DMS53 (cell line): Measurements from ENCODE around the gene DISP1.
"Not testable (repeated sequence)": the region's sequence is repeated elsewhere in the genome, so short reads cannot be mapped to it uniquely, and the experiment has no call there.

ENCODE experiments used
- DNase-seq: peaks from one replicate; lab custom pipeline; 2025; lab: John Stamatoyannopoulos, UW

The DISP1 gene

GRCh38 chr1:222792744-222793143, 22.1 kb upstream of the DISP1 start:
- peak; percentile 63 for DNase-seq

DNA sequence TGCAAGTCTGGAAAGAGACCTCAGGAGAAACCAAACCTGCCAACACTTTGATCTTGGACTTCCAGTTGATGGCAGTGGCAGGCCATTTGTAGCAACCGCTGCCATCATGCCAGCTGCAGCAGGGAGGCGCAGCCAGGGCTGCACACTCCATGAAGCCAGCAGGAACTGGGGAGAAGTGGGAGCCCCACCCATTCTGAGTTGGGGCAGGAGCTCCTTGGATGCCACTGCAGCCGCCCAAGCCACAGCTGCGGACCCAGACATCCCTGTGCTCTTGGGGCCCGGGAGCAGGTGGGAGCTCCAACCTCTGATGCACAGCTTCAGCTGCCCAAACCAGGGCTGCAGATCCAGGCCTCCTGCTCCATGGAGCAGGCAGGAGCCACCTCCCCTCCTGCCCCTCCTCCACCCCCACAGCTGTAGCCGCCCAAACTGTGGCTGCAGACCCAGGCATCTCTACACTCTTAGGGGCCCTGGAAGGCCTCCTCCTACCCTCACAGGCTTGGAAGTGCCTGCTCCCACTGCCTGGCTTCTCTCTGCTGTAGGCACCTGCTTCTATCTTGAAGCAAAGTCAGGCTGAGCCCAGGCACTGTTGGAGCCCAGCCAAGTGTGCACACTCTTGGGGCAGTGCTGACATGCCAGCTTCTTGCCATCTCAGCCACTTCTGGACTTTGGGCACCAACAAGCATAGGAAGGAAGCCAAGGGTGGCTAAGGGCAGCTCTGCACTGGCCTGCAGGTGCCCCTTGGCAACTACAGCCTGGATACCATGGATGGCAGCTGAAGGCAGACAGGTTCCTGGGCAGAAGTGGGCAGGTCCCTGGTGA, 20.0 kb upstream of the DISP1 start:
- peak; percentile 33 for DNase-seq

- peak; percentile 82 for DNase-seq
Measured at GRCh38 chr1:222798116-222798515, 16.7 kb upstream of the DISP1 start.

DNA sequence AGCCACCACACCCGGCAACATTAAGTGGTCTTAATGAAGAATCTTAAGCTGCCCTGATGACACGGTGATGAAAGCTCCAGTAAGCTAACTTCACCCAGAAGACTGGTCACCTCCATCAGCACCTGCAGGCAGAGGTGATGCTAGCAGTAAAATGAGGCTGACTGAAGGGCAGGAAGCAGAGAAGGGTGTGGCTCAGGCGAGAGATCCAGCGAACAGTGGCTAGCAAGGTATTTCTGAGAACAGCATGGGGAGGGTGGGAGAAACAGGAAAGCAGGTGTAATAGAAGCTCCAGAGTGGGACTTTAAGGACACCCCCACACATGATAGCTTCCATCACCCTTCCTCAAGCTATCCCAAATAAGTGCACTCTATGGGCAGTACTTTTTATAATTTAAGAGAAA, 15.9 kb upstream of the DISP1 start:
- DNase-seq: no peak

DNA sequence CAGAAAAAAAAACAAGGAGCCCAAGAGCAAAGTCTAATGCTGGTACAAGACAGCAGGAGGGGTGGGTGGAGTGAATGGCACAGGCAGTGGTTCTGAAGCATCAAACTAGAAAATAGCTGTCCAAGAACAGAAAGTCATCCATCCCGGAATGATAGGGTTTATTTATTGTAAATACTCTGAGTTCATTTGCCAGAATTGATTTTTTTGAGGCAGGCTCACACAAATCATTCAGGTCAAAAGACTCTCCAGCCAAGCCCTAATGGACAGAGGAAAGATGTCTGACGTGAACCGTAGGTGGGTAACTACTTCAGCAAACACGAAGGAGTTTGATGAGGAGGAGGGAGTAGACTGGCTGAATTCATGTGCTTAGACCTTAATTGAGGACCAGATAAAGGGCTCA, 13.8 kb upstream of the DISP1 start:
- DNase-seq: no peak

DNA sequence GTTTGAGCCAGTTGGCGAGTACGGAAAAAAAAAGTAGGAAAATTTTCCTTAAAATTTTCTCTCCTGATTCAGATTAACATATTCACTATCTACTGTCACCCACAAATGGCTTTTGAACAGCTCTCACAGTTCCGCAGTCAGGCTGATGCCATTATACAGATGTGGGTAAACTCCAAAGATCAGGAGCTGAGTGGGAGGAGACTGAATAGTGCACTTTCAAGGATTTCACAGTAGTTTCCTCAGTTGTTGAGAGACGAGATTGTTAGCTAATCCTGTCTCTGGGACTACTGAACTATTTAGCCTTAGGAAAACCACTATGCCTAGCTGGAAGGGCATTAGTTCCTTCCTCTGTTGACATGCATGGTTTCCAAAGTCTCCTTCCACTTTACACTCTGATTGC, 3.2 kb upstream of the DISP1 start:
- no peak for DNase-seq

GRCh38 chr1:222813866-222814535, 838 bp upstream of the DISP1 start:
- DNase-seq: no peak

GRCh38 chr1:222815440-222815765, 564 bp downstream of the DISP1 start:
- DNase-seq: no peak

DNA sequence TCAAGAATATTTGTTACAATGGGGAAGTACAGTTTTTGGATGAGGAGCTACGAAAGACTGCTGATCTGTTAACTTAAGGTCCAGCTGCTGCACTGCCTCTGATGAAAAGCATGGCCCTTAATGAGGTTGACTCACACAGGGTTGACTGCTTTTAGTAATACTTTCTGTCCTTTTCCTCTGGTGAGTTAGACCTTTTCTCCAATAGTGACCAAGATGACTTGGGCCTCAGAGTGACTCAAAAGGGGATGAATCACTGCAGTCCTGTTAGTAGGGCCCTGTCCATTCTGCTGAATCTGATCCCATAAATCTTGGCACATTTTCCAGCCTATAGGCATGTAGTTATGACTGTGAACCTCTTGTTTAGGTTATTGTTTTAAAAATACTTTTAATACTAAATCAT, 2.7 kb downstream of the DISP1 start:
- DNase-seq: peak; percentile 54

DNA sequence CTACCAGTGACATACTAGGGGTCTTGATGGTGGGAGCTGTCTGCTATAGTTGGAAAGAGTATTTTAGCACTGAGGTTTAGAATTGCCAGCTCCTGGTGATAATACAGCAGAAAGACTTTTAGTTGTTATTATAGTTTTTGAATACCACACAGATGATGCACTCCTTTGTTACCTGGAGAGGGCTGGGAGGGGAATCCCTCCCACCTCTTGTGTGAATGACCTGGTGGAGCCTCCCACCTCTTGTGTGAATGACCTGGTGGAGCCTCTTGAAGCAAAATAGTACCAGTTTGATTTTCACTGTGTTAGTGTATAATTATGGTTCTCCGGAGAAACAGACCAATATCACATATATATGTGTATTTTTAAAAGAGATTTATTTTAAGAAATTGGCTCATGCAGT, 3.3 kb downstream of the DISP1 start:
- DNase-seq: no peak

GRCh38 chr1:222820171-222820712, 5.4 kb downstream of the DISP1 start:
- no peak for DNase-seq

DNA sequence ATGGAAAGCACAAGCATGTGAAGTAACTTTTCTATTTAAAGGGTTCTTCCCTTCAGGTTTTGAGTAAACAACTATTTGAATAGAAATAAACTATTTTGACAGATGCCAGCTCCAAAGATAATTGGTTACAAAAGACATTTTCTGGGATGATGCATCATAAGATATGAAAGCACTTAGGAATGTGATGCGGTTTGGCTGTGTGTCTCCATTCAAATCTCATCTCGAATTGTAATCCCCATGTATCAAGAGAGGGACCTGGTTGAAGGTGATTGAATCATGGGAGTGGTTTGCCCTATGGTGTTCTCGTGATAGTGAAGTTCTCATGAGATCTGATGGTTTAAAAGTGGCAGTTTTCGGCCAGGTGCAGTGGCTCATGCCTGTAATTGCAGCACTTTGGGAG, 6.4 kb downstream of the DISP1 start:
- DNase-seq: no peak

DNA sequence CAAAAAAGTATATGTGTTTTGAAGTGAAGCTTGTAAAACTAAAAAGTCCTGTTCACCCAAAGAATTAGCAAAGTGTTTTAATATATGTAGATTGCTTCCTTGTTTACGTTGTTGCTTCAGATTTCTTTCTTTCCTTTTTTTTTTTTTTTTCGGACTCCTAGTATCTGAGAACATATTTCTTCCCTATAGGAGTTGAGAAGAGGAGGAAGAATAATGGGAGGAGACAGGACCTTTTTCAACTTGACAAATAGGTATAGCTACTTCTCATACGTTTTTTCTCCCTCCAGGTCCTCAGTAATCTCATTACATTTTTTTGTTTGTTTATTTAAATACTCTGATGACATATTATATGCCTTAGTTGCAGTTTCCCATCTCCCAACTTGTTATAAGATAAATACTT, 8.9 kb downstream of the DISP1 start:
- peak; percentile 16 for DNase-seq

- DNase-seq: no peak
Measured at GRCh38 chr1:222824641-222825040, 9.8 kb downstream of the DISP1 start.

GRCh38 chr1:222828939-222829338, 14.1 kb downstream of the DISP1 start:
- no peak for DNase-seq

- no peak for DNase-seq
Measured at GRCh38 chr1:222829868-222830267, 15.0 kb downstream of the DISP1 start.

DNA sequence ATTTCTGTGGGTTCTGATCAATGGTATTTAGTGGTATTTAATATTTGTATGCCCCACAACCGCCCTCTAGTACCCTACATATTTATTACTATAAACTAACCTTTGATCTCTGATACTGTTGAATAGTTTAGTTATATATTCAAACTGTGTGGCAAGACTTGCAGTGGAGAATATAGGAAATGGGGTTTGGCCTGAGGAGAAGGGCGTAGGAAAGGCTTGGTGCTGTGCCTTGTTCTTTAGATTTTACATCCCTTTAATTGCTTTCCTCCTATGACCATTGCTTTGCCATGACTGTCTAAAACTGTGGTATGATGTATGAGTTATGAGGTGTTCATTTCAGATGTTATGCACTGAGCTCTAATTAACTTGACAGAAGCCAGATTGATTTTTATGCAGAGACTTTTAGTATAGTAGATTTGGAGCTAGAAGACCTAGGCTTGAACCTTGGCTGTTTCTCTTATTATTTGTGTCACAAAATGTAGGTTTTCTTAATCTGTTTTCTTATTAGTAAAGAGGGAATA, 18.6 kb downstream of the DISP1 start:
- no peak for DNase-seq

- peak; percentile 81 for DNase-seq
Measured at GRCh38 chr1:222843469-222844410, 28.9 kb downstream of the DISP1 start.

DNA sequence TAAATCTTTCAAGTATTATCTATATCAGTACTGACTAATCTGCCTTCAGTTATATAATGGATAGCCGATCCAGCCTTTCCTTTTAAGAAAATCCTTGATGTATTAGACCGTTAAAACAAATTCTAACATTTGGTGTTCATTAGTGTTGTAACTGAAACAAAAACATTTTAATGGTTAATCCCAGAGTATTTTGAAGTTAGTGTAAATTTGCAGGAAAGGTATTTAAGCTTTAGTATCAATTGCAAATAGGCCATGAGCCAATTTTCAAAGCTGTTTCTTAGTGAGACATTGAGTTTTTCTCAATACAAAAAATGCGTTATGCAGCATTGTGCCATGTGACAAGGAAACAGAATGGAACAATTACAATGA, 29.6 kb downstream of the DISP1 start:
- peak; percentile 48 for DNase-seq

- no peak for DNase-seq
Measured at GRCh38 chr1:222845763-222846162, 30.9 kb downstream of the DISP1 start.

GRCh38 chr1:222850550-222850949, 35.7 kb downstream of the DISP1 start:
- DNase-seq: not testable (repeated sequence)

DNA sequence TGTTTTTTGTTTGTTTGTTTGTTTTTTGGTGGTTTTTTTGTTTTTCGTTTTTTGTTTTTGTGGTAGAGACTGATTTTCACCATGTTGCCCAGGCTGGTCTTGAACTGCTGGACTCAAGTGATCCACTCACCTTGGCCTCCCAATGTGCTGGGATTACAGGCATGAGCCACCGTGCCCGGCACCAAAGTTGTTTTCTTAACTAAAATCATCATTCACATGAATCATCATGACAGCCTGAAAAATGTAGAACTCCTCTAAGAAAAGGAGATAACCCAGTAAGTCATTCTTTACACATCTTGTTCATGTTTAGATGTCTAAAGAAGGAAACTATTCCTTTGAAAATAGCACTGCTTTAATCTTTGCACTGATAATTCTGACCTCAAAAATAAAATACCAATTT, 37.5 kb downstream of the DISP1 start:
- no peak for DNase-seq
